HG02981 (cell line): ENCODE data around the gene CDC42BPG.

Experiments used
- ATAC-seq: cut with Tn5 transposase; IDR thresholded peaks from one replicate; pipeline ENCODE4 v1.9.1; 2021; ENCODE audit warnings: mild to moderate bottlenecking, moderate library complexity; ENCODE audit not compliant: unreplicated experiment

CDC42BPG gene

GRCh38 chr11:64864473-64865285, 20.2 kb upstream of the CDC42BPG start:
- ATAC-seq, result no peak

GRCh38 chr11:64864135-64864472, 19.7 kb upstream of the CDC42BPG start:
- no peak for ATAC-seq

GRCh38 chr11:64863391-64864060, 19.1 kb upstream of the CDC42BPG start:
- no peak for ATAC-seq

GRCh38 chr11:64862987-64863390, 18.5 kb upstream of the CDC42BPG start:
- ATAC-seq, result no peak

DNA sequence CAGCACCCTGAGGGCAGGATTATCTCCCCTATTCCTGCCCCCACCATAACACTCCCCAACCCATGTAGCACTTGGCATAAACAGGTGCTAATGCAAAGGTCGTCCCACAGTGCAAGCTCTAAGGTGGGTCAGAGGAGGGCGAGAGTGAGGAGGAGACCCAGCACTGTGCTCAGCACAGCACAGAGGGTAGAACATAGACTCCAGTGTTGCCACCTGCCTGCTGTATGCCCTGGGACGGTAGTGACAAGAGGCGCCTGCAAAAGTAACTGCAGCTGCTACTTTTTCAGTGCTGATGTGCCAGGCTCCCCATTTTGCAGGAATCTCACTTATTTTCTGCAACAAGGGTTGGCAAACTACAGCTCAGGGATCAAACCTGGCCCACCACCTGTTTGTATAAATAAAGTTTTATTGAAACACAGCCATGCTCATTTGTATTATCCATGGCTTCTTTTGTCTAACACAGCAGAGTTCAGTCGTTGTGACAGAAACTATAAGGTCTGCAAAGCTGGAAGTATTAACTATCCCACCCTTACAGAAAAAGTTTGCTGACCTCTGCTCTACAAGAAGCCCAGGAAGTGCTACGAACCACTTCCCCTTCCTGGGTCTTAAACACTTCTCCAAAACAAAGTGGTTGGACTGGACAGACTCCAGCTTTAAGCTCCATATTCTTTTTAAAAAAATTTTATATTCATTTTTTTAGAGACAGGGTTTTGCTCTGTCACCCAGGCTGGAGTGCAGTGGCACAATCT, 16.9 kb upstream of the CDC42BPG start:
- no peak for ATAC-seq

- ATAC-seq, result peak; percentile 67
Observed at GRCh38 chr11:64859542-64860414, 15.3 kb upstream of the CDC42BPG start.

GRCh38 chr11:64858467-64859263, 14.2 kb upstream of the CDC42BPG start:
- peak; percentile 23 for ATAC-seq

DNA sequence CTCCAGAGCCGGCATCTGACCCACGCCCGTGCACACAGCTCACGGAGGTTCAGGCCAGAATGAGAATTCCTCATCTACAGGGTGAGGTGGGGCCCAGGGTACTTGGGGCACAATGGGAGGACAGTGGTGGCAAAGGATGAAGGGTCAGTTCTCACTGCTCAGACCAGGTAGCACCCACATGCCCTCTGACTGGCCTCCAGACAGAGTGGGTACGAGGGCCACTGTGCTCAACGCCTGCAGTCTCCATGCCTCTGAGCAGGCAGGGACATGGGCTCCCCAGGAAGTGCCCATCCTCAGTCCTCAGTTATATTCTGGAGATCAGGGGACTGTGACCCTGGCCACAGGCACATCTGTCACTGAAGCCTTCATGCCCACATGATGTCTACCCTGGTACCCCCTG, 13.0 kb upstream of the CDC42BPG start:
- ATAC-seq, result no peak

DNA sequence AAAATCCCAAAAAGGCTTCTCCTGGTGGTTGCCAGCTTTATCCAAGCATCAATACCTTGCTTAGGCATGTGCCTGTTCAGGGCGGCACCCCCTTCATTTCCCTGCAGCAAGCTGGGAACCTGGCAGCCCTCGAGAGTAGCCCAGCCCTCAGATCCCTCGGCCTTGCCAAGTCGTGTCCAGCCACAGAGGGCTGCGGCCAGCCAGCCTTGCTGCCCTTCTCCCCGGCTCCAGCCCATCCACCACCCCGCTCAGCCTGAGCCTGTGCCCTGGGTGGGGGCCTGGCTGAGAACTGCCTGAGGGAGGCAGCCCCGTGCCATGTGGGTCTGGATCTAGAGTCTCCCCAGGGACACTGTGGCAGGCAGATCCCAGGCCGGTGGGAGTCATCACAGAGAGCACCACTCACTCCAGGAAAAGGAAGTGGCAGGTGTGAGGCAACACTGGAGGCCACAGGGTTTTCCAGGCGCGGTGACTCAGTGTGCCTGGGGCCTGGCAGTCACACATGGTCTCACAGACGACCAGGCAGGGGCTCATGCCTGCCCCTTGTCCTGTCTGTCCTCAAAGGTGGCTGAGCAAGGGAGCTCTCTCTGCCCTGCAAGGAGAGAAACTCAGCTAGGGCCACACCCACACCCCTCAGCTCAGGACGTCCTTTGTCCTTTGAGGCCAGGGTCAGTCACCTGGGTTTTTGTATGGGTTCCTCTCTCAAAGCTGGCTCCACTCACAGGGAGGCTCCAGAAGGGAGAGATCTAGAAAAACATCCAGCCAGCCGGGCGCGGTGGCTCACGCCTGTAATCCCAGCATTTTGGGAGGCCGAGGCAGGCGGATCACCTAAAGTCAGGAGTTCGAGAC, 12.2 kb upstream of the CDC42BPG start:
- no peak for ATAC-seq

DNA sequence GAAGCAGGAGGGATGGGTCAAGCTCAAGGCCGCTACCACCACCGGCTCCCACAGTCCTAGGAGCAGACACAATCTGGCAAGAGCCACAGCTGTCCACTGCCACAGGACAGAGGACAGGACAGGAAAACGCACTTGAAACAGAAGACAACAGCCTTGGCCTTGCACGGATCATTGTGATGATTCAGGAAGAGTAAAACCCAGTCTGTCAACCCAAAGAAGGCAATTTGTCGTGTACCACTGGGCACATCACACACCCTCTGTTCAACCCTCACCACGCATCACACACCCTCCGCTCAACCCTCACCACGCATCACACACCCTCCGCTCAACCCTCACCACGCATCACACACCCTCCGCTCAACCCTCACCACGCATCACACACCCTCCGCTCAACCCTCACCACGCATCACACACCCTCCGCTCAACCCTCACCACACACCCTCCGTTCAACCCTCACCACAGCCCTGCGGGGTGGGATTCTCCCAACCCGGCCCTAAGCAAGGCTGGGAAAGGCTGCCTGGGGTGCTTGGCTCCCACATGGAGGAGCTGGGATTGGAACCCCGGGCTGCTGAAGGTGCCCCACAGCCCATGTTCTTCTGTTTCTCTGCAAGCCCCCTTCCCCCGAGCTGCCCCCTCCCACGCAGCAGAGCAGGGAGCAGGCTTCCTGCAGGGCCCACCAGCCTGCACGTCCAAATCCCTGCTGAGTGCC, 11.3 kb upstream of the CDC42BPG start:
- ATAC-seq, result no peak

- no peak for ATAC-seq
Observed at GRCh38 chr11:64854534-64855502, 10.4 kb upstream of the CDC42BPG start.

DNA sequence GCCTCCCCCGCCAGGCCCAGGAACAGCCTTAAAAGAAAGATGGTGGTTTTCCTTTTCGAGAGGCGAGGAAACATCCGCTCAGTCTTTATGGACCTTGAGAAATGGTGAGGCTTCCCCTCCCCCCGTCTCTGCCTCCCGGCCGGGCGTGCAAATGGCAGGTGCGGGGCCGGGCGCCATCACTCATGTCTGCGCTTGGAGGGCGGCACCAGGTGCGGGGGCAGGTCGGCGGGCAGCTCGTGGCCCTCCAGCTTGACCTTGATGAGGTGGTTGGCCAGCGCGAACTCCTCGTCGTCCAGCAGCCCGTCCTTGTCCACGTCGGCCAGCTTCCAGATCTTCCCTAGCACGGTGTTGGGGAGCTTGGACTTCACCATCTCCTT, 9.7 kb upstream of the CDC42BPG start:
- no peak for ATAC-seq

DNA sequence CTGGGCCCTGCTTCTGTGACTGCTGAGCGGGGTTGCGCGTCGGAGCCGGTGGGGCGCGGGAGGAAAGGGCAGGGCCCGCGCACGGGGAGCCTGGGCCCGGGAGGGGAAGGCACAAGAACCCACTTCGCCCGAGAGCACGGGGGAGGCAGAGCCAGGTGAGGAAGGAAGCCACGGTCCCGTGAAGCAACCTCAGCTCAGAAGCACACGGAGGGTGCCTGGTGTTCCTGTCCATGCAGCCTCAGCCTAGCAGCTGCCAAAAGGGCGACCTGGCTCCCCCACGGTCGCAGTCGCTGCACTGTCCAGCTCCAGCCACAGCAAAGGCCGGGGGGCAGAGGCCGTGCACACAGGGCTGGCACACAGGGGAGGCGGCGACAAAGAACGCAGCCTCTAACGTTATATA, 9.3 kb upstream of the CDC42BPG start:
- no peak for ATAC-seq

DNA sequence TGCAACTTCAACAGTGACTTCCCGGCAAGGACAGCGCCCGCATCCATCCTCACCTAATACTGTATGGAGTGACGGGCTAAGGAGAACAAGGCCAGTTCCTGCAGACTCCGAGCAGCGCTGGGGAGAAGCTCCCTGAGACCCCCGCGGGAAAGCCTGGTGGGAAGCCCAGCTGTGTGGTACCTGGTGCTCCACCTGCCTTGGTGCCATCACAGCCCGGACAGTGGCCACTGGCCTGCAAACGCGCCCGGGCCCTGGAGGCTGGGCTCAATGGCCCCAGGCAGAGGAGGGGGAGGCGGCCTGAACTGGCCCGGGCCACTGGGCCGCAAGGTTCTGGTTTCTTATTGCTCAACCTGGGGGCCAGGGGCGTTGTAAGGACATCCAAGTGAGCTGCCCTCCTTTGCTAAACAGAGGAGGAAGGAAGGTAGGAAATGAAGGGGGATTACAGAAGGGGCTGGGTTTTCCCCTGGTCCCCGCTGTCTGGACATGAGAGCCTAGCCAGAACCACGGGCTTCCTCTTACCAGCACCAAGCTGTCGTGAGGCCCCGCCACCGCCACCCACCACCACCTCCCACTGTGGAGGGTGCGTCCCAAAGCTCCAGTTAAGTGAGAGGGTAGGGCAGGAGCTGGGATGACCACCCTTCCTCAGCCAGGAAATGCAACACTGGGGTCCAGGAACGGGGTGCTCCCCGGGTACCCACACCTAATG, 8.5 kb upstream of the CDC42BPG start:
- no peak for ATAC-seq

- peak; percentile 8 for ATAC-seq
Observed at GRCh38 chr11:64851831-64852351, 7.4 kb upstream of the CDC42BPG start.

DNA sequence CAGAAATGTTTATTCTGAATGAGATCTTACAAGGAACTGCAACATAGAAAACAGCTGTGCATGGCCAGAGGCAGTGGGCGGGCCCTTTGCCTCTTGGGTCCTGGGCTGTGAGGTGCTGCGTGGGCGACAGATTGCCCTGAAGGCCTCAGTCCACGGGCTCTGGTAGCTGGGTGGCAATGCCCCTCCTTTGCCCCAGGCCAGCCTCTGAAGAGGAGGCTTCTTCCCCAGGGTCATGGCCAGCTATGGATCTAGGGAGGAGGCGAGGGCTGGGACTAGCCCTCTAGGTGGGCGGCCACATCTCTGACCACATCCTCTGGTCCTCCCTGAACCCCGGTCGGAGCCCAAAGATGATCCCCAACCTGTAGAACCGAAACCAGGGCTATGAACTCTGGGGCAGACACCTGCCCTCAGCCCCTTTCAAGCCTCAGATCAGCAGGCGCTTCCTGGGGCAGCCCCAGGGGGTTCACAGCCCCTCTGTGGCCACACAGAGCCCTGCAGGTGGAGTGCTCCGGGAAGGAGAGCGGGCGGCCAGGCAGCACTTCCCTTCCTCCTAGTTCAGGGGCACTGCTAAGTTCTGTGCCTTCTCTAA, 6.6 kb upstream of the CDC42BPG start:
- peak; percentile 62 for ATAC-seq
